Glutamatergic neuron (in vitro differentiated cells): ENCODE results near the gene UNK. TPM values are rescaled to one million over a fixed set of nuclear protein-coding genes. Genes with fewer than 3 reads are reported as not detected.

Experiments used
- DNase-seq: peaks from one replicate; pipeline ENCODE4 v3.0.0; 2022
- H3K27ac Mint-ChIP-seq: one replicate; pipeline ENCODE4 v1.8.0; 2020; ENCODE audit warnings: mild to moderate bottlenecking, mixed read lengths, inconsistent platforms; ENCODE audit not compliant: unreplicated experiment
- H3K27me3 Mint-ChIP-seq: one replicate; pipeline ENCODE4 v1.8.0; 2020; ENCODE audit warnings: mild to moderate bottlenecking, moderate library complexity, mixed read lengths, inconsistent platforms; ENCODE audit not compliant: unreplicated experiment
- H3K36me3 Mint-ChIP-seq: one replicate; pipeline ENCODE4 v1.8.0; 2020; ENCODE audit warnings: mild to moderate bottlenecking, mixed read lengths, inconsistent platforms; ENCODE audit not compliant: unreplicated experiment
- H3K4me1 Mint-ChIP-seq: one replicate; pipeline ENCODE4 v1.8.0; 2020; ENCODE audit warnings: mild to moderate bottlenecking, low read depth, mixed read lengths, inconsistent platforms; ENCODE audit not compliant: unreplicated experiment
- H3K4me3 Mint-ChIP-seq: one replicate; pipeline ENCODE4 v1.8.0; 2020; ENCODE audit warnings: mild to moderate bottlenecking, mixed read lengths, inconsistent platforms; ENCODE audit not compliant: unreplicated experiment
- H3K9me3 Mint-ChIP-seq: one replicate; pipeline ENCODE4 v1.8.0; 2020; ENCODE audit warnings: mild to moderate bottlenecking, moderate library complexity, mixed read lengths, inconsistent platforms; ENCODE audit not compliant: unreplicated experiment
- microRNA-seq: library from miRNA; unstranded; fragments of <30 nt; microRNA quantifications from one replicate; pipeline ENCODE4, GENCODE V29; 2020; ENCODE audit not compliant: unreplicated experiment
- total RNA-seq: library from RNA; stranded (reverse); fragmentation: NEBNext Ultra II Directional; extraction: Animal tissue kit (Norgen Biotek cat#: 25700); gene quantifications from one replicate; pipeline ENCODE4 v1.2.1, GENCODE V29; 2021; ENCODE audit not compliant: unreplicated experiment
- TF ChIP-seq, protein P1 (sequence below): fragments of 200-600 bp; sonication (generic); IDR thresholded peaks from one replicate; pipeline ENCODE4 v1.5.0; 2021; ENCODE audit not compliant: partially characterized antibody, unreplicated experiment

Gene UNK
- total RNA-seq, 1 donor from 2014 or later: 65.5 TPM

- Mint-ChIP-seq H3K36me3 (no peaks in the 10 kb centered on the region), H3K9me3 (peaks cover 4% of the 10 kb centered on the region), H3K27me3 (peaks cover 5% of the 10 kb centered on the region), H3K4me3 (no peak overlapping the region), H3K27ac (no peak overlapping the region), H3K4me1 (peaks cover 2% of the 10 kb centered on the region)
- TF ChIP-seq, protein P1, sequence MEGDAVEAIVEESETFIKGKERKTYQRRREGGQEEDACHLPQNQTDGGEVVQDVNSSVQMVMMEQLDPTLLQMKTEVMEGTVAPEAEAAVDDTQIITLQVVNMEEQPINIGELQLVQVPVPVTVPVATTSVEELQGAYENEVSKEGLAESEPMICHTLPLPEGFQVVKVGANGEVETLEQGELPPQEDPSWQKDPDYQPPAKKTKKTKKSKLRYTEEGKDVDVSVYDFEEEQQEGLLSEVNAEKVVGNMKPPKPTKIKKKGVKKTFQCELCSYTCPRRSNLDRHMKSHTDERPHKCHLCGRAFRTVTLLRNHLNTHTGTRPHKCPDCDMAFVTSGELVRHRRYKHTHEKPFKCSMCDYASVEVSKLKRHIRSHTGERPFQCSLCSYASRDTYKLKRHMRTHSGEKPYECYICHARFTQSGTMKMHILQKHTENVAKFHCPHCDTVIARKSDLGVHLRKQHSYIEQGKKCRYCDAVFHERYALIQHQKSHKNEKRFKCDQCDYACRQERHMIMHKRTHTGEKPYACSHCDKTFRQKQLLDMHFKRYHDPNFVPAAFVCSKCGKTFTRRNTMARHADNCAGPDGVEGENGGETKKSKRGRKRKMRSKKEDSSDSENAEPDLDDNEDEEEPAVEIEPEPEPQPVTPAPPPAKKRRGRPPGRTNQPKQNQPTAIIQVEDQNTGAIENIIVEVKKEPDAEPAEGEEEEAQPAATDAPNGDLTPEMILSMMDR: no peak
- no peak for DNase-seq
Observed at GRCh38 chr17:75872434-75873351, 88.1 kb downstream of the UNK start.

DNA sequence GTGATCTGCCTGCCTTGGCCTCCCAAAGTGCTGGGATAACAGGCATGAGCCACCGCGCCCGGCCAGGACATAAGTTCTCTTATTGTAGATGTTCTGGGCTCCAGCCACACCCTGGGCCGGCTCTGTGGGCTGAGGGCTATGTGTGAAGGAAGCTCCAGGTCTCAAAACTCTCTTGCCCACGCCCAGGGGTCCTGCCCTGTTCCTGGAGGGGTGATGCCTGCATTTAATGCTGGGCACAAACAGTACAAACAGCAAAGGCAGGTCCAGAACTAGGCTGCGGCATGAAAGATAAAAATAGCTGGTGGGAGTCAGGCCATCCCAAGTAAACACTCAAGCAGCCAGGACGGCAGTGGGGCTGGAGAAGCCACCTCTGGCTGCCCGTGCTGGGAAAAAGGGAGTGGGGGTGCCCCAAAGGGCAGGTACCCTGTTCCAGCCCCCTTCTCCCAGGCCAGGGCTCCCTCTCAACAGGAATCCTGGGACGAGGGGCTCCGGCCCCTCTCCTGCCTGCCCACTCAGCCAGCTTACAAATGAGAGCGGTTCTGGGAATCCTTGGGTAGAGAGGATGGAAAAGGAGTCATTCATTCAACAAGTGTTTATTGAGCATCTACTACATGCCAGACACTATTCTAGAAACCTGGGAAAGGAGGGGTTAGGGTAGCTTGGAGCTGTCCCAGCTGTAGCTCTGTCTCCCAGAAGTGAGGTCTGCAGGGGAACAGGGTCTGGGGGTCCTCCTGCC lies 89.1 kb downstream of the UNK start:
- no peak overlapping the region for H3K27ac Mint-ChIP-seq
- H3K4me1 Mint-ChIP-seq: peaks cover 2% of the 10 kb centered on the region
- H3K9me3 Mint-ChIP-seq: peaks cover 4% of the 10 kb centered on the region
- DNase-seq: no peak
- H3K27me3 Mint-ChIP-seq: peaks cover 5% of the 10 kb centered on the region
- no peak overlapping the region for H3K4me3 Mint-ChIP-seq
- no peaks in the 10 kb centered on the region for H3K36me3 Mint-ChIP-seq
- TF ChIP-seq, protein P1: no peak

DNA sequence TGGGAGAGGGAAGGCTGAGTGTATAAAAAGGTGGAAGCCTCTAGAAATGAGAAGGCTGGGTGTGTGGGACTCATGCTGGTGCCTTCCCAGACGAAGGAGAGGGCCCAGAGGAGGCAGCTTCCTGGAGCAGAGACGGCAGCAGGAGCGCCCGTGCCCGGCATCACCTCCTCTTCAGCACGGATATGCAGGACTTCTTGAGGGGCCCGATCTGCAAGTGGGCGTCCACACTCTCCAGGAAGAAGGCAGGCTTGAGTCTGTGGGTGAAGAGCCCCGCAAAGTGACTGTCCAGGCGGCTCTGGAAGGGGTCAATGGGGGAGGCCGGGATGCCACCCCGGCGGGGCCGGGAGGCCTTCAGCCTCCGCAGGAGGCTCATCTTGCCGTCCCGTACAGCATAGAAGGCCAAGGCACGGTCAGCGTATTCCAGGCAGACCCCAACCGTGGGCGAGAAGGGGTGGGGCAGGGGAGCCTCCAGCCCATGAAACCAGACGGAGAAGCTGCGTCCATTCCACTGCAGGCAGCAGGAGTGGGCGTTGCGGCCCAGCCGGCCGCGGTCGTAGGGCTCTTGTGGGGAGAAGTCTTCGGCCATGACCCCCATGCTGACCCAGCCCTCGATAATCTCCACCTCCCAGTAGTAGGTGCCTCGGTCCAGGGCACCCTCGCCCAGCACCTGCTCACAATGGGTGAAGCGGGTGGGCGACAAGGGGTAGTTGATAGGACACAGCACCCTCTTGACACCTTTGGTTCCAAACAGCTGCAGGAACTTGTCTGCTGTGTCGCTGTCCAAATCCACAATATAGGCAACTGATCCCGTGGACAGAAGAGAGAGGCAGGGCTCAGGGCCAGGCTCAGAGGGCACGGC lies 89.9 kb downstream of the UNK start:
- peaks cover 2% of the 10 kb centered on the region for H3K4me1 Mint-ChIP-seq
- TF ChIP-seq, protein P1: no peak
- no peak for DNase-seq
- H3K27ac Mint-ChIP-seq: no peak overlapping the region
- H3K4me3 Mint-ChIP-seq: no peak overlapping the region
- peaks cover 7% of the 10 kb centered on the region for H3K27me3 Mint-ChIP-seq
- H3K9me3 Mint-ChIP-seq: peaks cover 5% of the 10 kb centered on the region
- H3K36me3 Mint-ChIP-seq: no peaks in the 10 kb centered on the region

Small RNA genes lying within 50 kb of the gene (microRNA-seq; reads per million reads assigned to microRNA genes)
- gene MIR4738: 2.3 reads per million, percentile 16 among the genes with 10 or more reads in this experiment

Other genes starting within 250 kb of the UNK start
- 82.6 TPM for gene MYO15B, start 197.0 kb upstream of the UNK start, total RNA-seq
- gene SMIM5, start 151.4 kb upstream of the UNK start, total RNA-seq: 0.20 TPM
- 49.8 TPM for gene RECQL5, start 117.7 kb upstream of the UNK start, total RNA-seq
- gene SAP30BP, start 117.5 kb upstream of the UNK start, total RNA-seq: 115 TPM
- not detected for gene ITGB4, start 63.3 kb upstream of the UNK start, total RNA-seq
- gene GALK1, start 19.6 kb upstream of the UNK start, total RNA-seq: 18.2 TPM
- 2.4 TPM for gene UNC13D, start 59.6 kb downstream of the UNK start, total RNA-seq
- 111 TPM for gene WBP2, start 70.5 kb downstream of the UNK start, total RNA-seq
- gene TRIM47, start 93.8 kb downstream of the UNK start, total RNA-seq: 2.1 TPM
- 24.3 TPM for gene TRIM65, start 112.1 kb downstream of the UNK start, total RNA-seq
- 133 TPM for gene MRPL38, start 120.1 kb downstream of the UNK start, total RNA-seq
- 110 TPM for gene FBF1, start 156.2 kb downstream of the UNK start, total RNA-seq
- 52.9 TPM for gene ACOX1, start 194.4 kb downstream of the UNK start, total RNA-seq
- gene TEN1, start 194.4 kb downstream of the UNK start, total RNA-seq: 8.5 TPM
- gene CDK3, start 216.0 kb downstream of the UNK start, total RNA-seq: 7.1 TPM
- not detected for gene EVPL, start 242.5 kb downstream of the UNK start, total RNA-seq